Measurements from ENCODE around the gene POMT1.

Gene POMT1

DNA sequence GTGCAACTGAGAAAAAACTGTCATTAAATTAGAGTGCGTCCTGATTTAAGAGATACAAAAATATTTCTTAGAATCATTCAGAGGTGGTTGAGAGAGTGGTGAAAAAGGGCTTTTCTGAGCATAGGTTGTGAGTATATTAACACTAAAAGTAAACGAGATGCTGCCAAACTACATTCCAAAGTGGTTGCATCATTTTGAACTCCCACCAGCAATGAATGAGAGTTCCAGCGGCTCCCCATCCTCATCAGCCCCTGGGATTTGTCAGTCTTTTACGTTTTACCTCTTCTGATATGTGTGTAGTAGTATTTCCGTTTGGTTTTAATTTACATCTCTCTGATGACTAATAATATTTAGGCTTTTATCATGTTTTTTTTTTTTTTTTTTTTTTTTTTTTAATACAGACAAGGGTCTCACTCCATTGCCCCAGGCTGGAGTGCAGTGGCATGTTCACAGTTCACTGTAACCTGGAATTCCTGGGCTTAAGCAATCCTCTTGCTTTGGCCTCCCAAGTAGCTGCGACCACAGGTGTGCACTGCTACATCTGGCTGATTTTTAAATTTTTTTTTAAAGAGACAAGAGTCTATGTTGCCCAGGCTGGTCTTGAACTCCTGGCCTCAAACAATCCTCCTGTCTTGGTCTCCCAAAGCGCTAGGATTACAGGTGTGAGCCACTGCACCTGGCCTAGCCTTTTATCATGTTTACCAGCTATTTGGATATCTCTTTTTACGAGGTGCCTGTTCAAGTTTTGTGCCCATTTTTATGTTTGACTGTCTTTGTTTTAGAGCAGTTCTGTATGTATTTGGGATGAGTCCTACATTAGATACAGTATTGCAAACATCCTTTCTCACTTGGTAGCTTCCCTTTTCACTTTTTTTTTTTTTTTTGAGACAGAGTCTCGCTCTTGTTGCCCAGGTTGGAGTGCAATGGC is 59.6 kb downstream of the POMT1 start:
- Histone ChIP-seq H3K27me3 (ENCODE audit: insufficient read depth, low read length, poor library complexity) (no peaks in the 10 kb centered on the region), H4K20me1 (ENCODE audit: insufficient read depth, low read length) (no peaks in the 10 kb centered on the region), H2AFZ (ENCODE audit: low read depth, low read length) (no peak overlapping the region), H3K27ac (ENCODE audit: low read length) (no peak overlapping the region), H3K4me1 (ENCODE audit: insufficient read depth, low read length) (no peaks in the 10 kb centered on the region), H3K36me3 (ENCODE audit: insufficient read depth, low read length) (no peaks in the 10 kb centered on the region), H3K9ac (ENCODE audit: low read depth, low read length) (no peak overlapping the region), H3K4me2 (ENCODE audit: insufficient read depth, low read length) (no peak overlapping the region), H3K4me3 (ENCODE audit: low read depth in 1 of 2, low read length in 2 of 2) (no peak overlapping the region), H3K79me2 (ENCODE audit: insufficient read depth, low read length) (no peaks in the 10 kb centered on the region), H3K9me3 (ENCODE audit: insufficient read depth, low read length, severe bottlenecking) (no peaks in the 10 kb centered on the region)
- DNase-seq (no peak), ATAC-seq (ENCODE audit: insufficient read depth, low read depth) (no peak)
- TF ChIP-seq EZH2 (IDR thresholded peaks at IDR 0.05; ENCODE audit: borderline replicate concordance, low read depth, low read length, severe bottlenecking) = no peak
- TF ChIP-seq, protein P1, sequence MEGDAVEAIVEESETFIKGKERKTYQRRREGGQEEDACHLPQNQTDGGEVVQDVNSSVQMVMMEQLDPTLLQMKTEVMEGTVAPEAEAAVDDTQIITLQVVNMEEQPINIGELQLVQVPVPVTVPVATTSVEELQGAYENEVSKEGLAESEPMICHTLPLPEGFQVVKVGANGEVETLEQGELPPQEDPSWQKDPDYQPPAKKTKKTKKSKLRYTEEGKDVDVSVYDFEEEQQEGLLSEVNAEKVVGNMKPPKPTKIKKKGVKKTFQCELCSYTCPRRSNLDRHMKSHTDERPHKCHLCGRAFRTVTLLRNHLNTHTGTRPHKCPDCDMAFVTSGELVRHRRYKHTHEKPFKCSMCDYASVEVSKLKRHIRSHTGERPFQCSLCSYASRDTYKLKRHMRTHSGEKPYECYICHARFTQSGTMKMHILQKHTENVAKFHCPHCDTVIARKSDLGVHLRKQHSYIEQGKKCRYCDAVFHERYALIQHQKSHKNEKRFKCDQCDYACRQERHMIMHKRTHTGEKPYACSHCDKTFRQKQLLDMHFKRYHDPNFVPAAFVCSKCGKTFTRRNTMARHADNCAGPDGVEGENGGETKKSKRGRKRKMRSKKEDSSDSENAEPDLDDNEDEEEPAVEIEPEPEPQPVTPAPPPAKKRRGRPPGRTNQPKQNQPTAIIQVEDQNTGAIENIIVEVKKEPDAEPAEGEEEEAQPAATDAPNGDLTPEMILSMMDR (IDR thresholded peaks at IDR 0.05; ENCODE audit: borderline replicate concordance, extremely low read depth, low read length, poor library complexity, severe bottlenecking) = no peak

DNA sequence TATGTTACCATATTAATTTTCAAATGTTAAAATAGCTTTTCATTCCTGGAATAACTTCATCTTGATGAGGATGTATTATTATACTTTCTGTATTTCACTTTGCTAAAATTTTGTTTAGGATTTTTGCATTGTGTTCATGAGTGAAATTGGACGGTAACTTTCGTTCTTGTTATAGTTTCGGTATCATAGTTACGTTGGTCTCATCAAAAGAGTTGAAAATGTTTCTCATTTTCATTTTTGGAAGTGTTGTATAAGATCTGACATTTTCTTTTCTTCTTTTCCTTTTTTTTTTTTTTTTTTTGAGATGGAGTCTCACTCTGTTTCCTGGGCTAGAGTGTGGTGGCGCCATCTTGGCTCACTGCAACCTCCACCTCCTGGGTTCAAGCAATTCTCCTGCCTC is 62.7 kb downstream of the POMT1 start:
- Histone ChIP-seq H3K9ac (ENCODE audit: low read depth, low read length) (no peak overlapping the region), H3K4me3 (ENCODE audit: low read depth in 1 of 2, low read length in 2 of 2) (no peak overlapping the region), H2AFZ (ENCODE audit: low read depth, low read length) (no peak overlapping the region), H3K27me3 (ENCODE audit: insufficient read depth, low read length, poor library complexity) (no peaks in the 10 kb centered on the region), H3K27ac (ENCODE audit: low read length) (no peak overlapping the region), H3K36me3 (ENCODE audit: insufficient read depth, low read length) (no peaks in the 10 kb centered on the region), H3K9me3 (ENCODE audit: insufficient read depth, low read length, severe bottlenecking) (no peaks in the 10 kb centered on the region), H4K20me1 (ENCODE audit: insufficient read depth, low read length) (no peaks in the 10 kb centered on the region), H3K4me1 (ENCODE audit: insufficient read depth, low read length) (no peaks in the 10 kb centered on the region), H3K79me2 (ENCODE audit: insufficient read depth, low read length) (no peaks in the 10 kb centered on the region), H3K4me2 (ENCODE audit: insufficient read depth, low read length) (no peak overlapping the region)
- DNase-seq = no peak
- no peak for TF ChIP-seq EZH2 (IDR thresholded peaks at IDR 0.05; ENCODE audit: borderline replicate concordance, low read depth, low read length, severe bottlenecking)
- TF ChIP-seq, protein P1 (IDR thresholded peaks at IDR 0.05; ENCODE audit: borderline replicate concordance, extremely low read depth, low read length, poor library complexity, severe bottlenecking) = no peak
- ATAC-seq (ENCODE audit: insufficient read depth, low read depth) = no peak

DNA sequence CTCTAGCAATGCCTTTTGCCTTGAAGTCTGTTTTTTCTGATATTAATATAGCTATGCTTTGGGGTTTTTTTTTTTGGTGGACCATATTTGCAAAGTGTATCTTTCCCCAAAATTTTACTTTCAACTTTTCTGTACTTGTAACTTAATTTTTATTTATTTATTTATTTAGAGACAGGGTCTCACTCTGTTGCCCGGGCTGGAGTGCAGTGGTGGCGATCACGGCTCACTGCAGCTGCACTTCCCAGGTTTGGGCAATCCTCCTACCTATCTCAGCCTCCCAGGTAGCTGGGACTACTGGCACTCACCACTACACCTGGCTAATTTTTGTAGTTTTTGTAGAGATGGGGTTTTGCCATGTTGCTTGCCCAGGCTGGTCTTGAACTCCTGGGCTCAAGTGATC is 63.4 kb downstream of the POMT1 start:
- Histone ChIP-seq H2AFZ (ENCODE audit: low read depth, low read length) (no peak overlapping the region), H3K4me2 (ENCODE audit: insufficient read depth, low read length) (no peak overlapping the region), H3K27ac (ENCODE audit: low read length) (no peak overlapping the region), H3K9ac (ENCODE audit: low read depth, low read length) (no peak overlapping the region), H3K36me3 (ENCODE audit: insufficient read depth, low read length) (no peaks in the 10 kb centered on the region), H3K4me3 (ENCODE audit: low read depth in 1 of 2, low read length in 2 of 2) (no peak overlapping the region), H3K4me1 (ENCODE audit: insufficient read depth, low read length) (no peaks in the 10 kb centered on the region), H3K9me3 (ENCODE audit: insufficient read depth, low read length, severe bottlenecking) (no peaks in the 10 kb centered on the region), H3K27me3 (ENCODE audit: insufficient read depth, low read length, poor library complexity) (no peaks in the 10 kb centered on the region), H4K20me1 (ENCODE audit: insufficient read depth, low read length) (no peaks in the 10 kb centered on the region), H3K79me2 (ENCODE audit: insufficient read depth, low read length) (no peaks in the 10 kb centered on the region)
- DNase-seq (no peak), ATAC-seq (ENCODE audit: insufficient read depth, low read depth) (no peak)
- no peak for TF ChIP-seq EZH2 (IDR thresholded peaks at IDR 0.05; ENCODE audit: borderline replicate concordance, low read depth, low read length, severe bottlenecking)
- TF ChIP-seq, protein P1 (IDR thresholded peaks at IDR 0.05; ENCODE audit: borderline replicate concordance, extremely low read depth, low read length, poor library complexity, severe bottlenecking) = no peak
